NCI-H146 treated with DMSO at 0.1 percent for 48 hours (cell line): ENCODE results near the gene PRRT3.
"Not testable (repeated sequence)": the region's sequence is repeated elsewhere in the genome, so short reads cannot be mapped to it uniquely, and the experiment has no call there.

Source experiments
- DNase-seq: peaks from one replicate; lab custom pipeline; 2025; ENCODE audit not compliant: unreplicated experiment; lab: John Stamatoyannopoulos, UW

Gene PRRT3

GRCh38 chr3:9899289-9899791 lies 52.9 kb downstream of the PRRT3 start:
- DNase-seq = no peak

- DNase-seq = no peak
These were observed 53.6 kb downstream of the PRRT3 start for GRCh38 chr3:9898467-9899241.

GRCh38 chr3:9897408-9898372 lies 54.5 kb downstream of the PRRT3 start:
- DNase-seq = no peak

GRCh38 chr3:9896755-9897407 lies 55.3 kb downstream of the PRRT3 start:
- DNase-seq = not testable (repeated sequence)

- not testable (repeated sequence) for DNase-seq
These were observed 56.5 kb downstream of the PRRT3 start for GRCh38 chr3:9895715-9896114.
